ENCODE results near the gene SMARCC2.
"Not testable (repeated sequence)": the region's sequence is repeated elsewhere in the genome, so short reads cannot be mapped to it uniquely, and the experiment has no call there.

SMARCC2 gene

DNA sequence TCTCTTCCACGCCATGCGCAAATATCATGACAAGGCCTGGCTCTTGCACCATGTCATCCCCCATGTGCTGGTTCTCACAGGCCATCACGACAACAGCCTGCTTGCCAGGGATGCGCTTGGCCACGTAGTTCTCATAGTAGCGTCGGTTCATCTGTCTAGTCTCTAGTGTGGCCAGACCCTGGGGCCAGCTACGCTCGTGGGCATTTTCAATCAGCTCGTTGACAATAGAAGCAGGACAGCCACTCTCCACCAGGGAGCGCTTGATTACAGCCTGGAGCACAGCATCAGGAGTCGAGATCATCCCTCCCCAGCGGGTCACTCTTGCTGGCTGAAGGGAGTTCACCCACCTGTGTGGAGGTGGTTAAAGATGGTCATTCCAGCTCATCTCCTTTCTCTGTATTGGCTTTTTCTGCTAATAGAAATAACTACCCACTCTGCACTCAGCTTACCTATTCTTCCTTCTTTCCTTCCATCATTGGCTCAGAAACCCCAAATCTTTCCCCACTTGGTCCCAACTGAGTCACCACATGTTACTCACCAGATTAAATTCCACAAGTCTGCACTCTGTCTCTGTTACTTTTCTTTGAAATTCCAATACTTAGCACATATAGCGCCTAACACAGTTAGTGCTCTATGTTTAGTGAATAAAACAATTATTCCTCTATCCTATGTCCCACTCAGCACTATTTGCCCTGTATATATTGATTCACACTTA is 17.3 kb upstream of the SMARCC2 start:
- DNase-seq: peak; percentile 45 to 65

DNA sequence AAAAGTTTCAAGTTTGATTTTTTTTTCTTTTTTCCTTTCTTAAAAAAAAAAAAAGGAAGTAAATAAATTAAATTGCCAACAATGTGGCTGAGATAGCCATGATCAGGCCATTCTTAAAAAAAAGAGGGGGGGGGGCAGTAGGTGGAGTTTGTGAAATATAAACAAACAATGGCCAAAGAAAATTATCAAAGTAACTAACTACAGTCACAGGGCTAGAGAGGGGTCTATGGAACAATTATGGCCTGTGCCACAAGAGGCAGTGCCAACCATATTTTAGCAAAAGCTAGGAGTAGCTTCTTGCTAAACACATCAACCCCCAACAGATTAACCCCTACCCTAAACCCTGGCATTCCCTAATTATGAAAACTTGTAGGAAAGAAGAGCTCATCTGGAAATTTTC is 16.2 kb upstream of the SMARCC2 start:
- DNase-seq: no peak

DNA sequence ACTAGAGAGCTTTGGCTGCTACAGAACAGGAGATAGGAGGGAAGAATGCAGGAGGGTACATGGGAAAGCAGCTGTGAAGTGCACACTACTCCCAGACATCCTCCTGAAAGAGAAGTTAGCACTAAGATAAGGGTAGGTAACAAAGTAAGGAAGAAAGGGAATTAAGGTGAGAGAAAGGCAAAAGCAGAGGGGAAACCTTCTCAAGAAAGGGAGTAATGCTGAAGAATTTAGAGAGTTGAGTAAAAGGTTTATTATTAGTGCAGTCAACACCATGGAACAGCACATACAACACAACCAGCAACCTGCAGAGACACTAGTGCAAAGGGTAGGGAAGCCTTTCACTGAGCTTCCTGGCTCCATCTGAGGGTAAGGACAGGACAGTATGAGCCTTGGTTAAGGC is 15.0 kb upstream of the SMARCC2 start:
- no peak for DNase-seq

DNA sequence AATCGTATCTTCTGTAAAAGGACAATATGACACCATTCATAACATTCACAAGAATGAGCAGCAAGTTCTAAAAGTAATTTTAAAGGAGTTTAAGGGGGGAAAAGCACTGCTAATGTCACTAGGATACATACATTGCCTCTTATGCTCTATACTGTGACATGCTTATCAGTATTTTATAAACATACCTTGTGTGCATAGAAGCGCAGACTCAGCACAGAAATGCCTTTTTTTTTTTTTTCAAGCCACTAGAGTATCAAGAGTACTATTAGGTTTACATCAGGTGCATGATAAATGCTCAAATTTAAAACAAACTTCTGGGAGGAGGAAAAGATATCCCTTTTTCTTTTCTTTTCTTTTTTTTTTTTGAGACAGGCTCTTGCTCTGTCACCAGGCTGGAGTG is 13.6 kb upstream of the SMARCC2 start:
- no peak for DNase-seq

DNA sequence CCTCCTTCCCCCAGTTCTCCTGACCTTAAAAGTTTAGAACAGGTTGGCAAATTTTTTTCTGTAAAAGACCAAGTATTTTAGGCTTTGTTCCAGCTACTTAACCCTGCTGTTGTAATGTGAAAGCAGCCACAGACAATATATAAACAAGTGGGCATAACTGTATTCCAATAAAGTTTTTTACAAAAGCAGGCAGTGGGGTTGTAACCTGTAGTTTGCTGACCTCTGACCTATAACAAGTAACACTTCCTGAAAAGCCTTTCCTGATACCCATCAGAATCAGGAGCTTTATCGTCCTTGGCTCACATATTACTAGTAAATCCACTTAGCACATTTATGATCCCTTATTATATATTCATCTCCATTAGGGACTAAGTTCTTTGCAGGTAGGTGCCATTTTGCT is 13.1 kb upstream of the SMARCC2 start:
- DNase-seq: no peak

DNA sequence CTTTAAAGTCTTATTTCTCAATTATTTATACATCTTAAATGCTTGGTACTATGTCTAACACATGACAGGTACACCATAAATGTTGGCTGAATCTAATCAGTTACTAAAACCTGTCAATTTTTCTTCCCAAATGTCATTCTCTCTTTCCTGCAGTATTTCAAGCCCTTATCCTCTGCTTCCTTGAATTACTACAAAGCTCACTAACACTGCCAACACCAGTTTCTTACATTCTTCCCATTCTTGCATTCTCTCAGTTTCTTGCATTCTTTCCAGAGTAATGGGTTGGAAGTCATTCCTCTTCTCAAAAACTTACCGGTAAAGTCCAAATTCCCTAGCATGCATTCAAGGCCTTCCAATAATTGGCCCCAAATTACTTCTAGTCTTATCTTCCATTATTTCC is 9.6 kb upstream of the SMARCC2 start:
- DNase-seq: no peak

DNA sequence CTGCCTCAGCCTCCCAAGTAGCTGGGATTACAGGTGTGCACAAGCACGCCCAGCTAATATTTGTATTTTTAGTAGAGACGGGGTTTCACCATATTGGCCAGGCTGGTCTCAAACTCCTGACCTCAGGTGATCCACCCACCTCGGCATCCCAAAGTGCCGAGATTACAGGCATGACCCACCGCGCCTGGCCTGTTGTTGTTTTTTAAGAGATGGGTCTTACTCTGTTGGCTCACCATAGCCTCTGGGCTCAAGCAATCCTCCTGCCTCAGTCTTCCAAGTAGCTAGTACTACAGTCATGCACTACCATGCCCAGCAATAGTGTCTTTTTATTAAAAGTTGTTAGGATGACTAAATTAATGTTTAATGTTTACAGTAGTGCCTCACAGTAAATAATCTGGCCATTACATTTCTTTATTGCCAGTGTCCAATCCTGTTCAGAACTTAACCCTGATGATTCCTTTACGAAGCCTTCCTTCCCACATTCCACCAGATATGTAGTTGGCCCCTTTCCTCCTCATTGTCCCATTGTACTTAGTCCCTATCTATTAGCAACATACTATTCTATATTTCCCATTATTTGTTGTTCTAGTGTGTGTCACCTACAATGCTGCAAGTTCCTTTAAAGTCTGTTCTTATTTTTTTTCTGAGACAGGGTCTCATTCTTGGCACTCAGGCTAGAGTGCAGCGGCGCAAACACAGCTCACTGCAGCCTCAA is 8.8 kb upstream of the SMARCC2 start:
- no peak for DNase-seq

DNA sequence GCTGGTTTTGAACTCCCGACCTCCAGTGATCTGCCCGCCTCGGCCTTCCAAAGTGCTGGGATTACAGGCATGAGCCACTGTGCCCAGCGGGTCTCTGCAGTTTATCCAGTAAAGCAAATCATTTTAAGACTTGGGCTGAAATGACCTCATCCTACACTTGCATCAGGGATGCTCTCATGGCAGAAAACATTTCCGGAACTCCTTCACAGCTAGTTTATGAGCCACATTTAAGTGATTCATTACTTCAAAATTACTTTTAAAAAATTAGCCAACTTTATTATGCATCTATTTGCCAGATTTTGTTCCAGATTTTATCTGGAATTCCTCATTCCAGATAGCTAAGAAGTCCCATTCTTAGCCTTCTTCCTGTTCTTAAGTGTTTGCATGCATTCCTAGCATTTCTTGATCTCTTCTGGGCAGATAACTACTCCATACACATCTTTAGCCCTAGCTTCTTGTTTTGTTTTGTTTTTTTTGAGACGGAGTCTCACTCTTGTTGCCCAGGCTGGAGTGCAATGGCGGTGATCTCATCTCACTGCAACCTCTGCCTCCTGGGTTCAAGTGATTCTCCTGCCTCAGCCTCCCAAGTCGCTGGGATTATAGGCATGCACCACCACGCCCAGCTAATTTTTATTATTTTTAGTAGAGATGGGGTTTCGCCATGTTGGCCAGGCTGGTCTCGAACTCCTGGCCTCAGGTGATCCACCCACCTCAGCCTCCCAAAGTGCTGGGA is 7.7 kb upstream of the SMARCC2 start:
- DNase-seq: not testable (repeated sequence)

DNA sequence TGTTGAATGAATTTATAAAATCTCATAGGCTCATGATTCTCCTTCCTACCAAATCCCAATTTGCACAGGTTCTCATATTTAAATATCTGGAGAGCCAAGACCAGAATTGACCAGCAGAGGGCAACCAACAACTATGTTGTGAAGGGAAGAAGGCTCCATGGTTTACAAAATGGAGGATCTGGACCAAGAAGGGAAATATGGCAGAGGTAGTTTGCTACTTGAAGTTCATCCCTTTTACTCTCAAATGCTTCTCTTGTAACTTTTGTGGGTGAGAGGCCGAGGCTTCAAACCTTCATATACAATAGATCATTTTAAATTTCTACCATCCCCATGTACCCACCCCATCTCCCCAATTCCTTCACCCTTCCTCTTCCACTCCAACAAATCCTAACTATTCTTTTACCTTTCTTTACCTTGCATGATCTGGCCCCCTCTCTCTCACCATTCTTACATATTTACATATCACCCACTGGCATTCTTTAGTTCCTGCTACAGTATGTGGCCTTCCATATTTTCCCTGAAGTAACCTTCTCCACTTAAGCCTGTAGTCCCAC is 3.8 kb upstream of the SMARCC2 start:
- peak; percentile 82 to 91 for DNase-seq

DNA sequence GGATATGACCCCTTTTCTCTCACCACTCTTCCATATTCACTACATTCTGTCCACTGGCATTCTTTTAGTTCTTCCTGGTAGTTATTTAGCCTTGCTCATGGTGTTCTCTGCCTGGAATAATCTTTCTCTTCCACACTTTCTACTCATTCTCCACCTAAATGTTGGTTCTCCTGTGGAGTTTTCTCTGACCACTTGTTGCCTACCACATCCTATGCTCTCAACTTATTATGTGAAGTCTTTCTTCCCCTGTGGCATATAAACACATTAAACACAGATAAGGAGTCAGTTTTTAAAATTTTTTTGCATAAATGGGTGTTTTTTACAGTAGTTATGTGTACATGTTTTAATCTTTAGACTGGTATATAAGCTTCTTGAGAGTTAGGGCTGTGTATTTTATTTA is 3.3 kb upstream of the SMARCC2 start:
- no peak for DNase-seq

DNA sequence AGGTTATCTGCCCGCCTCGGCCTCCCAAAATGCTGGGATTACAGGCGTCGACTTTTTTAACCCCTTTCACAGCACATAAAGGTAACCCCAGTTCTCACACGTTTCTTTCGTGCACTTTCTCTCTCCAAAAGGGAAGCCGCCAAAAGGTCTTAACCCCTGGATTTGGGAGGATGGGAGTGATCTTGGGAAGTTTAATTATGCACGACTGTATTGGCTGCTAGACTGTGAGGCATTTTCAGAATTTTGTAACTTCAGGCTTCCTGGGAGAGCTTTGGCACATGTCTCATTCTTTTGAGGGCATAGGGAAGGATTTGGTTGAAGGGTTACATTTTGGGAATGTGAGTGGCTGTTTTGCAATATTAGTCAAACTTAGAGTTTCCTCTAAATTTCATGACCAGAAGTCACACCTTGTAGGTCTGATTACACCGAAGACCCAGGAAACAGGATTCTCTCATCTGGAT is 1.4 kb upstream of the SMARCC2 start:
- peak in 1 of 2 experiments; percentile 13 for DNase-seq

DNA sequence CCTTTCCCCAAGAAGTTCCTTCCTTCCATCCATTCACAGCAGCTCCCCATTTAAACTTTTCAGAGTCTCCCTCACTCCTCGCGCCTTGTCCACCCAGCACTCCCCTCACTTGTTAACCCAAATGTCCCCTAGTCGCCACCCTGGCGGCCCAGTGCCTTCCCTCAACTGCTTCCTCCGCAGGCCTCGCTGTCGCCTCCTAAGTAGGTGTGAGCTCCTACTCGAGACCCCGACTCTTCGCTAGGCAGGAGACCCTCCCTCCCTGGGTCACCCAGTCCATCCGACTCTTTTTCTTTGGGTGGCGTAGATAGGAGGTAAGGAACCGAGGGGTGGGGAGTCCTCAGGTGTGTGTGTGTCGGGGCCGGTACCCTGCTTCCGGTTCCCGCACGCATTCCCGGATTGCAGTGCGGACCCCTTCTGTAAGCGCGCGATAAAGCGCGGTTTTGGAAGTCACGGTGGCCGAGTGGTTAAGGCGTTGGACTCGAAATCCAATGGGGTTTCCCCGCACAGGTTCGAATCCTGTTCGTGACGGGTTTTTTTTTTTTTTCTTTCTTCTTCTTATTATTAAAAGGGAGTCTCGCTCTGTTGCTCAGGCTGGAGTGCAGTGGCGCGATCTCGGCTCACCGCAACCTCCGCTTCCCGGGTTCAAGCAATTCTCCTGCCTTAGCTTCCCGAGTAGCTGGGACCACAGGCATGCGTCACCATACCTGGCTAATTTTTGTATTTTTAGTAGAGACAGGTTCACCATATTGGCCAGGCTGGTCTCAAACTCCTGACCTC is 823 bp upstream of the SMARCC2 start:
- DNase-seq: peak; percentile 77 to 86

DNA sequence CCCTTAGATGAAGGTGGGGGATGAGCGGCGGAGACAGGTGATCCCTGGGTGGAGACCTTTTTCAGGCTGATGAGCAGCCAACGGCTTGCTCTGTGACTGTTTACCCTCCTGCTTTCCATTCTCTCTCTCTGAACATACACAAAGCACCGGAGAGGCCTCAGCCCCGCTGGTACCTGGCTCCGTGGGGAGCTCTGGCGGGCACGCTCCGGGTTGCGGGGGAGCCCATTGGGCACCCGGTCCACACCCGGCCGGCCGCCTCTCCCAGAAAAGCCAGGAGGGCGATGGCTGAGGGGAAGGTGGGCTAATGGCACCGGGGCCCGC is 545 bp downstream of the SMARCC2 start:
- no peak for DNase-seq

DNA sequence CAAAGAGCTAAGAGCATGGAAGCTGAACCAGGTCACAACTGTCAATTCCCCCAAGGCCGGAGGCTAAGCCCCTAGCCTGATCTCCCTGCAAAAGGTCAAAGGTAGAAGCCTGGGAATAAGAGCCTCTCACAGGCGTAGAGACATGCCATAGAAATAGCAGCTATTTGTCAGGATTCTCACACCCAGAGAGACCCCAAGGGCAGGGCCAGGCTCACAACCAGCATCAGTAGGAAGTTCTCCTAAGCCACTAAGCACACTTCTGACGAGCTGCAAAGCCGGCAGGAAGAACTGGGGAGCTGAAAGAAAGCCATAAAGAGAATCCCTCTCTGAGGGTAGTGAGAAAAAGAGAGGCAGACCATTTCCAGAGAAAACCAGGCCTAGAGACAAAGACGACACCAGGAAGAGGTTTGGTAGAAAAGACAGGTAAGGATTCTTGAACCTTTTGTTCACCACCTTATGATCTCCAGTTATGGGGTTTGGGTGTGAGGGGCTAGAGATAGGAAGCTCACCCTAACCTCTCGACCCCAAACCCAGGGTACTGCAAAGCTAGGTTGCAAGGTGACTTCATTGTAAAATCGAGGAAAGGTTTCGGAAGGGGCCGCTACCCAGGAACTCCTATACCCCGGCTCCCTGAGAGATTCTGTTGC is 1.0 kb downstream of the SMARCC2 start:
- no peak for DNase-seq

DNA sequence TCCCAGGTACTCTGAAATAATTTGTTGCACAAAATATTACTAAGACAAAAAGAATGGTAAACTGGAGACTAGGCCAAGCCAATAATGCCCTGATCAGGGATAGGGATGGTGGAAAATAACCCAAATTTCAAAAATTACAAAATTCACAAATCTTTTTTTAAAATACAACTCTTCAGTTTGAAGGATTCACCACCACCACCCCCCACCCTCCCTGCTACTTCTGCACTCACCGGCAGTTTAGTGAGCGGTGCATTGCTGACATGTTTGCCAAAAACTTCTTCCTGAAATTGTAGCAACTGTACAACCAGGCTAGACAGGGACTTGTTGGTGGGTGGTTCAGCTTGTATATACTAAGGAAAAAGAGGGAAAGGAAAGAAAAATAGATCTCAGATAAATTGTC is 2.3 kb downstream of the SMARCC2 start:
- DNase-seq: no peak

DNA sequence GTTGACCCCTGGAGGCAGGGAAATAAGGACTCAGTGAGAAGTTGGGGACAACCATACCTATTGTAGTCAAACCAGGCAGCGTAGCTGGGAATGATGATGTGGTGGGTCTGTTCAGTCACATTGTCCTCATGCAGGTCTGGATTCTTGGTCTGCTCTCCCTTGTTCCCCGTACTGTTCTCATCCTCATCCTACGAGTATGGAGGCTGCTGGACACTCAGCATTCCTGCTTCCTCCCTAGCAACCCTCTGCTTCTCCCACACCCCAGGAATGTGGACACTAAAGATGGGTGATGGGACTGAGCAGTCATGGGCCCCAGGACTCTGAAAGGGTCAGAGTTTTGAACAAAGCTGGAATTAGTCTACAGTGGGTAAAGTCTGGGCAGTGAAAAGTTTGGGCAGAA is 10.9 kb downstream of the SMARCC2 start:
- no peak for DNase-seq

DNA sequence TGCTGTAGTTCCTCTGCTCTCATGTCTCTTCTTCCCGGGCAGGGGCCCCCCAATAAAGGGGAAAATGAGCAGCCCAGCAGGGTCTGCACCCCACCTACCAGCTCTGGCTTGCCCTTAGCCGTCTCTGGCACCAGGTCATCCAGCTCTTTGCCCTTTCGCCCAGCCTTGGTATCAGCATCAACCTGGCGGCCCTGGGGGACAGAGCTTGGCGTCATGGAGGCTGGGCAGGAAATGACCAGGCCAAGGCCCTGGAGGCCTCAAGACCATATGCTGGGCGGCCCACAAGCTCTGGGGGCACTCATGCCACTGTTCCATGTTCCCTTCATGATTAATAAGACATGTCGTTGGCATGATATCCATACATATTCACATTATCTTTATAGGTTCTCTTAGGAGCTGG is 16.4 kb downstream of the SMARCC2 start:
- DNase-seq: no peak

DNA sequence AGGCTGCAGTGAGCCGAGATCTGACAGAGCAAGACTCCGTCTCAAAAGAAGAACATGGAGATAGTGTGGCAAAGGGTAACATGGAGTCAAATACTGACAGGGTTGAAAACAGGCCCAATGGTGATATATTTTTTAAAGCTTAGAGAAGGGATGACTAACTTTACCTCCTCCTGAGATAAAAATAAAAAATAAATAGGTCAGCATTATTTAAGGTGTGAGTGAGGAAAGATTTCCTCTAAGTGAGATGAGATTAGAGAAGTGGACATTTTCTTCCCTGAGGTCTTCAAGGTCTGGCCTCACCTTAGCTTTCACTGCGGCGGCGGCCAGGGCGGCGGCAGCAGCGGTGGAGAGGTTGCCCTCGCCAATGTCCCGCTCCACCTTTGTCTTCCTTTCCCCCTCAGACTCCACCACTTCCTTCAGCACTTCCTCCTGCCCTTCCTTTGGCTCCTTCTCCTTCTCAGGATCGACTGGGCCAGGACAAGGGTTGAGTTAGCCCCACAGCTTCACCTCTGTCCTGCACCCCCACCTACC is 20.0 kb downstream of the SMARCC2 start:
- no peak for DNase-seq

DNA sequence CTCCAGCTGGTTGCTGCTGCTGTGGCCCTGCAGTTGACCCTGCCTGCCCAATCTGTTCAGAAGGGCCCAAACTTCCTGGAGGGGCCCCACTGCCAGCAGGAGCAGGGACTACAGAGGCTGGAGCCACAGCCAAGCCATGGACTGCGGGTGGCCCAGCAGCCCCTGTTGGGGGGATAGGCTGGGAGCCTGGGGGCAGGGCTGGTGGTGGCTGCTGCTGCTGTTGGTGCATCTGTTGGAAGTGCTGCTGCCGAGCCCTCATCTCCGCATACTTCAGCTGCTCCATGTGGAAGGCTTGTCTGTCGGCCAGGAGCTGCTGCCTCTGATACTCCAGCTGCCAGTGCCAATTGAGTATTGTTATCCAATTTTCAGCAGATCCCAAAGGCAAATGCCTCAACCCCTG is 23.9 kb downstream of the SMARCC2 start:
- no peak for DNase-seq

DNA sequence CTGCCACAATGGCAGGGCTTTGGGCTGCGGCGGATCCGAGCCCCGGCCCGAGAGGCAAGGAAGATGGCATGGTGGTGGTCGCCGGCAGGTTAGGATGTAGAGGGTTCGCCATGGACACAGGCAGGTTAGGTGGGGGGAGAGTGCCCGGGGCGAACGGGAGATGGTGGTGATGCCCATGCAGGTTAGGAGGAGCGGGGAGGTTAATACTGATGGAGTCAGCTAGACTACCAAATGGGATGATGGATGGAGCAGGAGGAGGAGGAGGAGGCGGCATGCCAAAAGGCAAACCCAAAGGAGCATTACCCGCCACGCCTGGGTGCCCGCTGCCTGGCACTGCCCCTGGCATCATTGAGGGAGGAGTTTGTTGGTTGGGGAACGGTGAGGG is 24.9 kb downstream of the SMARCC2 start:
- no peak for DNase-seq

DNA sequence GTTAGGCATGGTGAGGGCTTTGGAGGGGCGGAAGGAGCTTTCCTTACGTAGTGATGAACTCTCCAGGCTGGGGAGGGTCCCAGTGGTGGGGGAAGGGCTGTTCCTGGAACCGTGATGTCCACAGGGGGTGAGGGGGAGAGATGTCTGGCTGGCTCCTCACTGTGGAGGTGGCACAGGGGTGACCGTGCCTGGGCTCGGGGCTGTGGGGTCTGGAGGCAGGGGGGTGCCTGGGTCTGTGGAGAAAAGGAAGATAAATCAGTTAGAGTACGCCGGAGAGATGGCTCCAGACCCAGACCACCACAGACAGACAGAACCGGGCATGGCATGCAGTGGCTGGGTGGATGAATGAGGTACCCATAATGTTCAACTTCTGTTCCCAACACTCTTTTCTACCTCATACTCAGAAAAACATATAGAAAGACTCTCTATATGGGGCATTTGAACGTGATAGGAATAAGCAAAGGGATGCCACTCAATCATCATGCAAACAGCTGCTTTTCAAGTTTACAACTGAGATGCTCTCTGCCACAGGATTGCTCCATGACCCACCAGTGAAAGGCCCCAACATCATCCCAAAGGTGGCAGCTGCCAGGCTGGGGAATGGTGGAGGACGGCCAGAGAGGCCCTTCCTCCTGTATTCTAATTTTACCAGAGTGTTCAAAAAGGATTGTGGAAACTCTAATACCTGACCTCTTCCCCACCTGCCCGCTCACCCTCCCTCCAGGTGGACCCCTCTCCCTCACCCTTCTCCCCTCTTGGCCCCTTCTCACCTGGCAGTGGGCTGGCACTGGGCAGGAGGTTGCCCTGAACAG is 25.5 kb downstream of the SMARCC2 start:
- no peak for DNase-seq
